SK-N-SH (cell line): ENCODE data around the gene COL4A2. TPM values are rescaled to one million over a fixed set of nuclear protein-coding genes. Genes with fewer than 3 reads are reported as not detected.

Experiments
- CTCF ChIA-PET: fragments of 300-600, 350-600 bp; formaldehyde crosslinking; extraction: SDS; loops from one replicate; lab custom pipeline; 2021; lab: Yijun Ruan, JAX
- POLR2A ChIA-PET: fragments of 350-600 bp; sonication (Branson Sonifier 250); formaldehyde crosslinking; extraction: SDS; loops from one replicate; lab custom pipeline; 2020; ENCODE audit warnings: antibody characterized with exemption, inconsistent platforms; lab: Yijun Ruan, JAX
- DNase-seq: peaks from one replicate; pipeline ENCODE4 v3.0.0; 2012
- H2AFZ ChIP-seq: fragments of 200-600 bp; sonication (generic); 2 replicates; pipeline ENCODE4 v1.8.1; 2016; ENCODE audit warnings: antibody characterized with exemption, mild to moderate bottlenecking, low read depth
- H3F3A ChIP-seq: fragments of 200-600 bp; sonication (generic); replicated peaks from 2 replicates; pipeline ENCODE3; 2016; ENCODE audit warnings: antibody characterized with exemption, mild to moderate bottlenecking; ENCODE audit not compliant: insufficient read depth
- H3K27ac ChIP-seq, 2 experiments: fragments of 200-500 bp in 1 of 2; fragments of 200-600 bp in 1 of 2; sonication (Bioruptor generic) in 1 of 2; sonication (generic), shearing (Covaris generic) in 1 of 2; 2 replicates each; pipeline versions ENCODE4 v1.5.1 to v1.6.1; 2014 to 2016; ENCODE audit warnings: low read depth in 2 of 2, inconsistent platforms in 1 of 2, low read length in 1 of 2, mild to moderate bottlenecking in 1 of 2, mixed read lengths in 1 of 2
- H3K27me3 ChIP-seq: fragments of 200-600 bp; sonication (generic), shearing (Covaris generic); 2 replicates; pipeline ENCODE4 v1.6.1; 2016; ENCODE audit warnings: mixed run types; ENCODE audit not compliant: insufficient read depth
- H3K36me3 ChIP-seq, 2 experiments: fragments of 200-500 bp in 1 of 2; fragments of 200-600 bp in 1 of 2; sonication (Bioruptor generic) in 1 of 2; sonication (generic) in 1 of 2; replicated peaks in 1 of 2; 2 replicates each; pipeline versions ENCODE3 to v1.5.1; 2014 to 2016; ENCODE audit warnings: low read length in 1 of 2, mild to moderate bottlenecking in 1 of 2; ENCODE audit not compliant: insufficient read depth in 2 of 2, control insufficient read depth in 1 of 2
- H3K4me1 ChIP-seq, 2 experiments: fragments of 200-500 bp in 1 of 2; fragments of 200-600 bp in 1 of 2; sonication (Bioruptor generic) in 1 of 2; sonication (generic), shearing (Covaris generic) in 1 of 2; 2 replicates each; pipeline versions ENCODE4 v1.5.1 to v1.6.1; 2014 to 2016; ENCODE audit warnings: low read depth in 1 of 2, low read length in 1 of 2, mixed run types in 1 of 2; ENCODE audit not compliant: insufficient read depth in 2 of 2, control insufficient read depth in 1 of 2
- H3K4me2 ChIP-seq: fragments of 200-600 bp; sonication (generic), shearing (Covaris generic); 2 replicates; pipeline ENCODE4 v1.6.1; 2017; ENCODE audit warnings: mixed run types
- H3K4me3 ChIP-seq, 2 experiments: fragments of 200-500 bp in 1 of 2; fragments of 200-600 bp in 1 of 2; sonication (Bioruptor generic) in 1 of 2; sonication (generic), shearing (Covaris generic) in 1 of 2; 2 replicates each; pipeline versions ENCODE4 v1.5.1 to v1.8.1; 2014 to 2016; ENCODE audit warnings: low read depth in 2 of 2, inconsistent platforms in 1 of 2, low read length in 1 of 2, mild to moderate bottlenecking in 1 of 2, mixed read lengths in 1 of 2, moderate library complexity in 1 of 2
- H3K79me2 ChIP-seq: fragments of 200-600 bp; sonication (generic); 2 replicates; pipeline ENCODE4 v1.8.1; 2017; ENCODE audit warnings: mild to moderate bottlenecking; ENCODE audit not compliant: insufficient read depth
- H3K9ac ChIP-seq: fragments of 200-600 bp; sonication (generic); 2 replicates; pipeline ENCODE4 v1.6.1; 2017; ENCODE audit warnings: mixed run types
- H3K9me2 ChIP-seq: fragments of 200-600 bp; sonication (generic); 2 replicates; pipeline ENCODE4 v1.6.1; 2017; ENCODE audit warnings: mixed run types
- H3K9me3 ChIP-seq: fragments of 200-600 bp; sonication (generic); 2 replicates; pipeline ENCODE4 v1.6.1; 2017; ENCODE audit warnings: mixed run types, mild to moderate bottlenecking, moderate library complexity
- H4K20me1 ChIP-seq: fragments of 200-600 bp; sonication (generic); 2 replicates; pipeline ENCODE4 v1.6.1; 2017; ENCODE audit warnings: mild to moderate bottlenecking, mixed run types; ENCODE audit not compliant: insufficient read depth
- CHD2 ChIP-seq: fragments of 150-350 bp; IDR thresholded peaks from 2 replicates; pipeline ENCODE4 v1.6.1; 2018; ENCODE audit warnings: low read length; ENCODE audit not compliant: partially characterized antibody
- FOSL2 ChIP-seq: IDR thresholded peaks from 2 replicates; pipeline ENCODE4 v1.4.0; 2012; ENCODE audit warnings: low read depth, mild to moderate bottlenecking, moderate library complexity, borderline replicate concordance
- GATA2 ChIP-seq: sonication (generic); formaldehyde crosslinking; IDR thresholded peaks from 2 replicates; pipeline ENCODE4 v1.5.0; 2020; ENCODE audit warnings: mild to moderate bottlenecking, missing genetic modification reagents
- IRF3 ChIP-seq: fragments of 150-350 bp; IDR thresholded peaks from 2 replicates; pipeline ENCODE4 v1.6.1; 2016; ENCODE audit warnings: mild to moderate bottlenecking, low read depth, low read length
- JUND ChIP-seq: IDR thresholded peaks from 2 replicates; pipeline ENCODE4 v1.4.0; 2012
- MAX ChIP-seq: IDR thresholded peaks from 2 replicates; pipeline ENCODE4 v1.4.0; 2012; ENCODE audit warnings: low read depth
- MXI1 ChIP-seq: IDR thresholded peaks from 2 replicates; pipeline ENCODE4 v1.6.1; 2012; ENCODE audit warnings: mild to moderate bottlenecking, low read depth, low read length, improper control_type of control experiment
- NFIC ChIP-seq: IDR thresholded peaks from 2 replicates; pipeline ENCODE4 v1.4.0; 2012; ENCODE audit warnings: borderline replicate concordance
- NRF1 ChIP-seq: IDR thresholded peaks from 2 replicates; pipeline ENCODE4 v1.6.1; 2012; ENCODE audit warnings: low read depth, mild to moderate bottlenecking, low read length
- PBX3 ChIP-seq: IDR thresholded peaks from 2 replicates; pipeline ENCODE4; 2012
- RFX5 ChIP-seq: IDR thresholded peaks from 2 replicates; pipeline ENCODE4 v1.6.1; 2012; ENCODE audit warnings: mild to moderate bottlenecking, improper control_type of control experiment, low read length
- SIN3A ChIP-seq: IDR thresholded peaks from 2 replicates; pipeline ENCODE4 v1.6.1; 2012; ENCODE audit warnings: low read depth, mild to moderate bottlenecking, low read length, moderate library complexity, borderline replicate concordance
- SMC3 ChIP-seq: IDR thresholded peaks from 2 replicates; pipeline ENCODE4 v1.6.1; 2012; ENCODE audit warnings: low read depth, low read length, improper control_type of control experiment
- TAF1 ChIP-seq: IDR thresholded peaks from 2 replicates; pipeline ENCODE4 v1.6.1; 2012; ENCODE audit warnings: low read depth, mild to moderate bottlenecking, low read length, moderate library complexity, borderline replicate concordance
- TCF12 ChIP-seq: IDR thresholded peaks from 2 replicates; pipeline ENCODE4 v1.4.0; 2012
- TEAD4 ChIP-seq: IDR thresholded peaks from 2 replicates; pipeline ENCODE4 v1.4.0; 2012; ENCODE audit warnings: mild to moderate bottlenecking, borderline replicate concordance; ENCODE audit not compliant: insufficient read depth
- USF1 ChIP-seq: IDR thresholded peaks from 2 replicates; pipeline ENCODE4 v1.4.0; 2012; ENCODE audit warnings: low read depth, borderline replicate concordance
- USF2 ChIP-seq: fragments of 150-350 bp; IDR thresholded peaks from 2 replicates; pipeline ENCODE4 v1.6.1; 2017; ENCODE audit warnings: antibody characterized with exemption, low read length, low read depth, borderline replicate concordance
- YY1 ChIP-seq: IDR thresholded peaks from 2 replicates; pipeline ENCODE4 v1.4.0; 2012; ENCODE audit warnings: low read depth, mild to moderate bottlenecking
- ZBTB33 ChIP-seq: IDR thresholded peaks from 2 replicates; pipeline ENCODE4 v1.4.0; 2012; ENCODE audit warnings: low read depth, borderline replicate concordance
- WGBS: methylation state at CpG from one replicate; pipeline ENCODE4 v1.1.6; 2017; ENCODE audit warnings: low lambda C conversion rate; 5-methylcytosine and 5-hydroxymethylcytosine counted together
- polyA plus RNA-seq, 3 experiments: library from polyadenylated mRNA; depleted of rRNA; stranded (reverse); fragments of >200 nt; gene quantifications; 2 replicates each; pipeline ENCODE4 v1.2.3, GENCODE V29; 2012

The COL4A2 gene
- polyA plus RNA-seq, 1 of the 3 experiments (the other 2 are of a cell fraction) = 137 TPM

- H3K36me3 ChIP-seq = peaks cover 8 to 32% of the 10 kb centered on the region in 2 experiments
- DNase-seq = no peak
Measured at GRCh38 chr13:110442930-110443621, 136.0 kb downstream of the COL4A2 start.

More at GRCh38 chr13:110442930-110443621, 136.0 kb downstream of the COL4A2 start:
- Histone ChIP-seq H2AFZ (0 out of 2 replicates have a peak overlapping the region, but pooled peaks have one; percentile 64), H3K27me3 (no peaks in the 10 kb centered on the region), H3K4me3 (no peak overlapping the region), H3K27ac (peak overlapping the region in 1 of 2 experiments; percentile 30; a peak in 2 of 4 replicates), H3K4me2 (peak overlapping the region; percentile 31; the same call in 1 of the 2 replicates), H3K79me2 (no peaks in the 10 kb centered on the region), H3F3A (no peaks in the 10 kb centered on the region), H3K9ac (no peak overlapping the region)
- ChIA-PET POLR2A (no interaction called here), CTCF (interaction anchor here (1.1 to 2.5 kb wide), 2 partner anchors 12 to 19 kb away, joined by 3 to 15 read pairs; no protein-coding TSS in a partner anchor)
- 69% methylated on average over 10 of the region's 10 CpGs for WGBS
- no peak for TF ChIP-seq YY1
- TF ChIP-seq FOSL2 = peak; percentile 59; the same call in 1 of the 2 replicates
- no peak for TF ChIP-seq GATA2 (CRISPR knock-in tag)
- TF ChIP-seq MAX = no peak
- peak; percentile 39; the same call in 1 of the 2 replicates for TF ChIP-seq JUND
- TF ChIP-seq CHD2 = no peak
- no peak for TF ChIP-seq TAF1
- TF ChIP-seq TEAD4 = no peak
- no peak for TF ChIP-seq TCF12
- no peak for TF ChIP-seq NRF1
- TF ChIP-seq ZBTB33 = no peak
- no peak for TF ChIP-seq USF1
- no peak for TF ChIP-seq IRF3
- no peak for TF ChIP-seq NFIC
- no peak for TF ChIP-seq USF2
- TF ChIP-seq MXI1 = no peak
- TF ChIP-seq PBX3 = 0 out of 2 replicates have a peak, but pooled peaks have one; percentile 4
- TF ChIP-seq RFX5 = no peak
- no peak for TF ChIP-seq SMC3
- TF ChIP-seq SIN3A = no peak
- TF ChIP-seq, all 33 proteins: peak for 3
- no peaks in the 10 kb centered on the region for H3K9me3 ChIP-seq
- H3K4me1 ChIP-seq = peaks cover 9 to 12% of the 10 kb centered on the region in 2 experiments; a peak in 3 of 4 replicates
- H4K20me1 ChIP-seq = no peaks in the 10 kb centered on the region
- no peaks in the 10 kb centered on the region for H3K9me2 ChIP-seq
